ENCODE data around the gene CLNS1A. TPM values are rescaled to one million over a fixed set of nuclear protein-coding genes. Genes with fewer than 3 reads are reported as not detected.

Gene CLNS1A
- polyA plus RNA-seq, 3 donors: 53.1 to 140 (median 139) TPM

- no peak for TF ChIP-seq CTCF (IDR thresholded peaks at IDR 0.05)
- no peaks in the 10 kb centered on the region for H4K20me1 ChIP-seq (ENCODE audit: insufficient read depth, low read length)
- no peak overlapping the region for H3K27ac ChIP-seq (ENCODE audit: low read depth in 1 of 2, low read length in 2 of 2)
- WGBS (ENCODE audit: insufficient coverage): 96% methylated on average over 4 of the region's 4 CpGs
- no peaks in the 10 kb centered on the region for H3K4me1 ChIP-seq (ENCODE audit: control insufficient read depth in 1 of 2, insufficient read depth in 2 of 2, low read length in 2 of 2)
- H3K4me1 Mint-ChIP-seq: no peaks in the 10 kb centered on the region
- H3K27me3 Mint-ChIP-seq (ENCODE audit: low read depth in 3 of 3): peaks cover 0 to 3% (median 1%) of the 10 kb centered on the region in 3 donors
- H3K27ac Mint-ChIP-seq: peak overlapping the region in 1 of 7 donors; percentile 77
- no peaks in the 10 kb centered on the region for H3K27me3 ChIP-seq (ENCODE audit: control insufficient read depth in 2 of 2, insufficient read depth in 2 of 2, low read length in 2 of 2)
- no peaks in the 10 kb centered on the region for H3K79me2 ChIP-seq (ENCODE audit: insufficient read depth, low read length)
- H3K9ac ChIP-seq (ENCODE audit: insufficient read depth, low read length, poor library complexity, severe bottlenecking): no peak overlapping the region
- no peak for DNase-seq
- no peak overlapping the region for H2AFZ ChIP-seq (ENCODE audit: insufficient read depth, low read depth, low read length, poor library complexity, severe bottlenecking)
- H3K4me3 Mint-ChIP-seq: no peak overlapping the region
- H3K9me3 ChIP-seq (replicated peaks in 1 of 2; ENCODE audit: control insufficient read depth in 1 of 2, insufficient read depth in 1 of 2, low read length in 2 of 2): no peaks in the 10 kb centered on the region
- peaks cover 0 to 4% (median 0%) of the 10 kb centered on the region in 7 donors for H3K9me3 Mint-ChIP-seq
- H3K36me3 Mint-ChIP-seq: peaks cover 0 to 1% of the 10 kb centered on the region in 2 donors
- intact Hi-C loops (cut with micrococcal nuclease): no loop called here
- H3K4me2 ChIP-seq (replicated peaks; ENCODE audit: extremely low read depth, low read length, poor library complexity, severe bottlenecking): no peak overlapping the region
- H3K4me3 ChIP-seq (replicated peaks in 1 of 3; ENCODE audit: low read depth in 2 of 3, low read length in 3 of 3): no peak overlapping the region
- H3K36me3 ChIP-seq (replicated peaks in 1 of 2; ENCODE audit: control insufficient read depth in 1 of 2, insufficient read depth in 2 of 2, low read length in 2 of 2): no peaks in the 10 kb centered on the region
Observed at GRCh38 chr11:77568306-77568705, 69.3 kb downstream of the CLNS1A start.

Small RNA genes within 50 kb of the gene (small RNA-seq; reads per million reads assigned to genes)
- not detected for gene RNU7-59P (ENCODE audit: insufficient read length, low read depth)

Other genes with a start within 250 kb of the CLNS1A start
- gene PAK1, start 163.7 kb downstream of the CLNS1A start, polyA plus RNA-seq: 100 to 1,000 TPM; 128 to 195 (median 134) TPM
- under 1 TPM in 2 of 3 donors, not detected in 1; 0.16 to 0.18 TPM for gene AQP11, start 47.8 kb downstream of the CLNS1A start, polyA plus RNA-seq
- 10 to 100 TPM in 1 of 3 donors, 1 to 10 TPM in 2; 8.3 to 14.8 (median 9.2) TPM for gene RSF1, start 182.9 kb upstream of the CLNS1A start, polyA plus RNA-seq
- 10 to 100 TPM in 2 of 3 donors, 1 to 10 TPM in 1; 8.9 to 32.9 (median 28.1) TPM for gene AAMDC, start 183.3 kb upstream of the CLNS1A start, polyA plus RNA-seq

Measured in CD14-positive monocyte (primary cell).